Natural killer cell treated with Interleukin-12 subunit alpha and Interleukin-12 subunit beta and Interleukin-15 and Interleukin-18, amount 100 ng/mL, for 72 hours (primary cell): ENCODE measurements around the gene SHB. TPM values are rescaled to one million over a fixed set of nuclear protein-coding genes. Genes with fewer than 3 reads are reported as not detected.

Source experiments
- ATAC-seq, 2 donors: fragments of 150-1000 bp; cut with Tn5 transposase in 1 of 2; sonication (Bioruptor Pico), chemical (Tn5 transposase) in 1 of 2; 2 replicates each; pipeline ENCODE4 v1.10.0; 2021
- DNase-seq: peaks from one replicate; pipeline ENCODE4 v3.0.0; 2022; ENCODE audit warnings: low spot score
- H3K27ac Mint-ChIP-seq, 2 donors: 1 replicate in 1 of 2; 2 replicates in 1 of 2; pipeline ENCODE4 v1.8.0; 2022; ENCODE audit warnings: mixed read lengths in 2 of 2, mild to moderate bottlenecking in 1 of 2, moderate library complexity in 1 of 2
- H3K27me3 Mint-ChIP-seq, 2 donors: 1 replicate in 1 of 2; 2 replicates in 1 of 2; pipeline ENCODE4 v1.8.0; 2022; ENCODE audit warnings: mixed read lengths in 2 of 2
- H3K36me3 Mint-ChIP-seq: one replicate; pipeline ENCODE4 v1.8.0; 2022; ENCODE audit warnings: mixed read lengths
- H3K4me1 Mint-ChIP-seq, 2 donors: 1 replicate in 1 of 2; 2 replicates in 1 of 2; pipeline ENCODE4 v1.8.0; 2022; ENCODE audit warnings: low read depth in 2 of 2, mixed read lengths in 2 of 2, mild to moderate bottlenecking in 1 of 2
- H3K4me3 Mint-ChIP-seq: one replicate; pipeline ENCODE4 v1.8.0; 2022; ENCODE audit warnings: mixed read lengths
- H3K9me3 Mint-ChIP-seq: 2 replicates; pipeline ENCODE4 v1.8.0; 2022; ENCODE audit warnings: mixed read lengths
- total RNA-seq, 2 donors: library from RNA; stranded (reverse); gene quantifications; one replicate each; pipeline ENCODE4 v1.2.3, GENCODE V29; 2022

SHB gene
- total RNA-seq, 2 donors from 2014 or later = 0.14 to 1.6 TPM

- H3K27ac Mint-ChIP-seq = no peak overlapping the region
- DNase-seq (no peak), ATAC-seq (peak; percentile 27 to 29)
- no peaks in the 10 kb centered on the region for H3K36me3 Mint-ChIP-seq
- no peaks in the 10 kb centered on the region for H3K9me3 Mint-ChIP-seq
- H3K4me1 Mint-ChIP-seq = peaks cover 0 to 3% of the 10 kb centered on the region in 2 donors
- H3K4me3 Mint-ChIP-seq = no peak overlapping the region
- no peaks in the 10 kb centered on the region for H3K27me3 Mint-ChIP-seq
Measured at GRCh38 chr9:37928552-37929430, 140.2 kb downstream of the SHB start.

- no peak for DNase-seq
- H3K9me3 Mint-ChIP-seq = no peaks in the 10 kb centered on the region
Measured at GRCh38 chr9:37927601-37928551, 141.2 kb downstream of the SHB start.

GRCh38 chr9:37927132-37927531 lies 141.9 kb downstream of the SHB start:
- DNase-seq (no peak), ATAC-seq (no peak)
- Mint-ChIP-seq H3K27ac (no peak overlapping the region), H3K4me3 (no peak overlapping the region), H3K36me3 (no peaks in the 10 kb centered on the region), H3K4me1 (peaks cover 0 to 3% of the 10 kb centered on the region in 2 donors), H3K9me3 (no peaks in the 10 kb centered on the region), H3K27me3 (no peaks in the 10 kb centered on the region)

More at GRCh38 chr9:37927601-37928551, 141.2 kb downstream of the SHB start:
- no peak overlapping the region for H3K4me3 Mint-ChIP-seq
- no peaks in the 10 kb centered on the region for H3K27me3 Mint-ChIP-seq
- no peaks in the 10 kb centered on the region for H3K36me3 Mint-ChIP-seq
- no peak overlapping the region for H3K27ac Mint-ChIP-seq
- peaks cover 0 to 3% of the 10 kb centered on the region in 2 donors for H3K4me1 Mint-ChIP-seq
- no peak for ATAC-seq

GRCh38 chr9:37926737-37927118 lies 142.3 kb downstream of the SHB start:
- Mint-ChIP-seq H3K36me3 (no peaks in the 10 kb centered on the region), H3K9me3 (no peaks in the 10 kb centered on the region), H3K27ac (no peak overlapping the region), H3K4me1 (peaks cover 0 to 4% of the 10 kb centered on the region in 2 donors), H3K4me3 (no peak overlapping the region), H3K27me3 (no peaks in the 10 kb centered on the region)
- no peak for ATAC-seq
- DNase-seq = no peak

- Mint-ChIP-seq H3K27ac (no peak overlapping the region), H3K27me3 (no peaks in the 10 kb centered on the region), H3K9me3 (no peaks in the 10 kb centered on the region), H3K4me1 (peaks cover 0 to 5% of the 10 kb centered on the region in 2 donors), H3K36me3 (no peaks in the 10 kb centered on the region), H3K4me3 (no peak overlapping the region)
- ATAC-seq = no peak
- DNase-seq = no peak
Measured at GRCh38 chr9:37925786-37926736, 143.0 kb downstream of the SHB start.

- Mint-ChIP-seq H3K4me3 (no peak overlapping the region), H3K9me3 (no peaks in the 10 kb centered on the region), H3K4me1 (peaks cover 0 to 5% of the 10 kb centered on the region in 2 donors), H3K36me3 (no peaks in the 10 kb centered on the region), H3K27ac (no peak overlapping the region), H3K27me3 (no peaks in the 10 kb centered on the region)
- no peak for DNase-seq
- no peak for ATAC-seq
Measured at GRCh38 chr9:37925006-37925405, 144.0 kb downstream of the SHB start.

- Mint-ChIP-seq H3K4me1 (peaks cover 0 to 4% of the 10 kb centered on the region in 2 donors), H3K9me3 (no peaks in the 10 kb centered on the region), H3K36me3 (no peaks in the 10 kb centered on the region), H3K27ac (no peak overlapping the region), H3K27me3 (no peaks in the 10 kb centered on the region), H3K4me3 (no peak overlapping the region)
- ATAC-seq = no peak
- no peak for DNase-seq
Measured at GRCh38 chr9:37924538-37924937, 144.5 kb downstream of the SHB start.

GRCh38 chr9:37923796-37924427 lies 145.1 kb downstream of the SHB start:
- H3K4me1 Mint-ChIP-seq = peaks cover 0 to 2% of the 10 kb centered on the region in 2 donors
- ATAC-seq (no peak), DNase-seq (no peak)
- H3K27ac Mint-ChIP-seq = no peak overlapping the region
- H3K36me3 Mint-ChIP-seq = no peaks in the 10 kb centered on the region
- no peaks in the 10 kb centered on the region for H3K27me3 Mint-ChIP-seq
- H3K9me3 Mint-ChIP-seq = no peaks in the 10 kb centered on the region
- H3K4me3 Mint-ChIP-seq = no peak overlapping the region

GRCh38 chr9:37923118-37923795 lies 145.8 kb downstream of the SHB start:
- Mint-ChIP-seq H3K4me3 (no peak overlapping the region), H3K27ac (no peak overlapping the region), H3K27me3 (no peaks in the 10 kb centered on the region), H3K9me3 (no peaks in the 10 kb centered on the region), H3K36me3 (no peaks in the 10 kb centered on the region), H3K4me1 (peaks cover 2 to 5% of the 10 kb centered on the region in 2 donors)
- ATAC-seq = no peak
- DNase-seq = no peak

GRCh38 chr9:37922363-37923117 lies 146.5 kb downstream of the SHB start:
- Mint-ChIP-seq H3K27me3 (no peaks in the 10 kb centered on the region), H3K36me3 (no peaks in the 10 kb centered on the region), H3K27ac (no peak overlapping the region), H3K9me3 (no peaks in the 10 kb centered on the region), H3K4me1 (peaks cover 9 to 11% of the 10 kb centered on the region in 2 donors), H3K4me3 (no peak overlapping the region)
- DNase-seq (peak; percentile 16), ATAC-seq (no peak)

GRCh38 chr9:37921546-37922300 lies 147.3 kb downstream of the SHB start:
- peak; percentile 12 for DNase-seq
- peaks cover 15 to 17% of the 10 kb centered on the region in 2 donors for H3K4me1 Mint-ChIP-seq
- no peaks in the 10 kb centered on the region for H3K27me3 Mint-ChIP-seq
- no peak overlapping the region for H3K27ac Mint-ChIP-seq
- no peaks in the 10 kb centered on the region for H3K9me3 Mint-ChIP-seq
- no peak for ATAC-seq
- no peak overlapping the region for H3K4me3 Mint-ChIP-seq
- no peaks in the 10 kb centered on the region for H3K36me3 Mint-ChIP-seq
